ENCODE measurements around the gene BRD1.

DNA sequence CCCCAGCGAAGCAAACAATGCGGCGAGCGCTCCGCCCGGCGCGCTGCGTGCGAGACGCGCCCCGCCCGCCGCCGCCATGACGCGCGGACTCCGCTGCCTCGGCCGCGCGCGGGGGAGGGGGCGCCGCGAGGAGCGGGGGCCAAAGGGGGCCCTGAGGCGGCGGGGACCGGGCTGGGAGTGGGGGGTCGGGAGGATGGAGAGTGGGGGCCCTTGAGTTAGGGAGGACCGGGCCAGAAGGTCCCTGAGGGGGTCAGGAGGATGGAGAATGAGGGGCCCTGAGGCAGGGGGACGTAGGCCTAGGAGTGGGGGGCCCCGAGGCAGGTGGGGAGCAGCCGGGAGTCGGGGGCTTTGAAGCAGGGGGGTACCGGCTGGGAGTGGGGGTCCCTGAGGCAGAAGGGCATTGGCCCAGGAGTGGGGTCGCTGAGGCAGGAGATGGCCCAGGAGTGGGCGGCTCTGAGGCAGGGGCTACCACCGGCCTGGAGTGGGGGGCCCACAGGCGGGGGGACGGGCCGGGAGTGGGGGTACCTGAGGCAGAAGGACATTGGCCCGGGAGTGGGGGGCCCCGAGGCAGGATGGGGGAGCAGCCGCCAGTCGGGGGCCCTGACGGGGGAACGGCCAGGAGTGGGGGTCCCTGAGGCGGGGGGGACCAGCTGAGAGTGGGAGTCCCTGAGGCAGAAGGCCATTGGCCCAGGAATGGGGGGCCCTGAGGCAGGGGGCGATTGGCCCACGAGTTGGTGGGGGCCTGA, at the start of gene BRD1:
- TF ChIP-seq CTCF (IDR thresholded peaks at IDR 0.05) = no peak
- TF ChIP-seq ZFX (IDR thresholded peaks at IDR 0.05; ENCODE audit: borderline replicate concordance) = no peak

Data from 22Rv1 (cell line).